Right ventricle myocardium superior (tissue), 1 donor: ENCODE results near the gene SRSF2. TPM values are rescaled to one million over a fixed set of nuclear protein-coding genes. Genes with fewer than 3 reads are reported as not detected.
A peak's percentile ranks its signal among the peaks of the same experiment; 100 is the strongest.

Experiments
- ATAC-seq: fragments of 200-7000 bp; cut with Tn5 transposase; one replicate; pipeline ENCODE4 v1.9.1; 2020; ENCODE audit warnings: mild to moderate bottlenecking; ENCODE audit not compliant: poor library complexity
- DNase-seq: peaks from one replicate; pipeline ENCODE4 v3.0.0-alpha.2; 2020
- intact Hi-C: fragments of 100-400 bp; cut with DNase I; formaldehyde crosslinking; loops from one replicate; pipeline ENCODE4 v1.11.2; 2022
- microRNA-seq: library from miRNA; unstranded; fragments of <30 nt; microRNA quantifications from one replicate; pipeline ENCODE4 v1.2.0, GENCODE V29; 2020
- total RNA-seq: library from RNA; stranded (reverse); fragmentation: NEBNext Ultra II Directional; extraction: Animal tissue kit (Norgen Biotek cat#: 25700); gene quantifications from one replicate; pipeline ENCODE4 v1.2.1, GENCODE V29; 2021
- donor health status: DM: no; HTN: yes; CAD: no; lungs with severe emphysema.

The SRSF2 gene
- total RNA-seq, 1 donor from 2014 or later: 61.2 TPM

DNA sequence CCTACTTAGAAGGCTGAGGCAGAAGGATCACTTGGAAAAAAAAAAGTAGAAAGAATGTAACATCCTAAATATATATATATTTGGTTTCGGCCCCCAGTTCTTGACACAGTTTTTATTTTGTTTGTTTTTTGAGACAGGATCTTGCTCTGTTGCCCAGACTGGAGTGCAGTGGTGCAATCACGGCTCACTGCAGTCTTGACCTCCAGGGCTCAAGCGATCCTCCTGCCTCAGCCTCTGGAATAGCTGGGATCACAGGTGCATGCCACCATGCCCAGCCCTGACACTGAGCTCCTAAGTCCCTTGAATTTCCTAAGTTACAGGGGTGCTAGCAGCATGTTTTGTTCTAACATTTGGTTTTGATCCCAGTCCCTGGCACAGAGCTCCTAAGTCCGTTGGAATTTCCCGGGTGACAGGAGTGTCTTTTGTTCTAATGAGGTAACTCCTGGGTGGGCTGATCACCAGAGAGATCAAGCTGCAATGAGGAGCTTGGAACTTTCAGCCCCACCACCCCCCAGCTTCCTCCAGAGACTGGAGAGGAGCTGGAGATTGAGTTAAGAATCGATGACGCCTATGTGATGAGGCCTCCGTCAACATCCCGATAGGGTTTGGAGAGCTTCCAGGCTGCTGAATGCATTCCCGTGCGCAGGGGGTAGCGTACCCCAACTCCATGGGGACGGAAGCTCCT, 46.4 kb downstream of the SRSF2 start:
- DNase-seq: peak; percentile 18
- no peak for ATAC-seq

DNA sequence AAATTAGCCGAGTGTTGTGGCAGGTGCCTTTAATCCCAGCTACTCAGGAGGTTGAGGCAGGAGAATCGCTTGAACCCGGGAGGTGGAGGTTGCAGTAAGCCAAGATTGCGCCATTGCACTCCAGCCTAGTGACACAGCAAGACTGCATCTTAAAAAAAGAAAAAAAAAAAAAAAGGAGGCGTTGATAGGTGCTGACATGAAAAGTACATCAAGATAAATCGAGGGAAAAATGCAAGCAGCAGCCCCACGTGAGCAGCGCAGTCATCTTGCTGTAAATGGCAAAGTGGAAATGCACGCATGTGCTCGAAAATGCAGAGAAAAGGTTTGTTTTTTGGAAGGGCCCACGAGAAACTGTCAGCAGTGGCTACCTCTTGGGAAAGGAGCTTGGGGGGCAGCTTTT, 47.3 kb downstream of the SRSF2 start:
- intact Hi-C loops: no loop called here

More for the DNA sequence above, 46.4 kb downstream of the SRSF2 start:
- intact Hi-C loops: no loop called here

DNA sequence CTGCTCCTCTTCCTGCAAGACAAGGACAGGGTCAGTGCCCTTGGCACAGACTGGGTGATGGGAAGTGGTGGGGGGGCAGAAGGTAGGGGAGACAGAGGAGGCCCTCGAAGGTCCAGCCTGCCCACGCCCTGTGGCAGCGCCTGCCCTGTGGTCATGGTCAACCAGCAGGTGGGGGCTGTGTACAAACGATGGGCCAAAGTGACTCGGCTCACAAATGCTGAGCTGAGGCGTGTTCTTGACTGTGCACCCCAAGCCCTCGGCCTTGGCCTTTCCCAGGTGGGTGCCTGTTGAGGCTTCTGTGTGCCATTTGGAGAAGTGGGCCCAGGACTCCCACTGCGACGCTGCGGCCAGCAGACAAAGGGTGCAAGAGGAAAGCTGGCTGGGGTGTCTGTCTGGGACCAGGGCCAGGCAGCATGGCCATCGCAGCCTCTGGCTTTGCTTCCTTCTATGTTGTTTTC, 48.9 kb downstream of the SRSF2 start:
- ATAC-seq: peak; percentile 10
- DNase-seq: peak; percentile 82
- intact Hi-C loops: no loop called here

More for the DNA sequence above, 47.3 kb downstream of the SRSF2 start:
- DNase-seq: no peak
- ATAC-seq: no peak

DNA sequence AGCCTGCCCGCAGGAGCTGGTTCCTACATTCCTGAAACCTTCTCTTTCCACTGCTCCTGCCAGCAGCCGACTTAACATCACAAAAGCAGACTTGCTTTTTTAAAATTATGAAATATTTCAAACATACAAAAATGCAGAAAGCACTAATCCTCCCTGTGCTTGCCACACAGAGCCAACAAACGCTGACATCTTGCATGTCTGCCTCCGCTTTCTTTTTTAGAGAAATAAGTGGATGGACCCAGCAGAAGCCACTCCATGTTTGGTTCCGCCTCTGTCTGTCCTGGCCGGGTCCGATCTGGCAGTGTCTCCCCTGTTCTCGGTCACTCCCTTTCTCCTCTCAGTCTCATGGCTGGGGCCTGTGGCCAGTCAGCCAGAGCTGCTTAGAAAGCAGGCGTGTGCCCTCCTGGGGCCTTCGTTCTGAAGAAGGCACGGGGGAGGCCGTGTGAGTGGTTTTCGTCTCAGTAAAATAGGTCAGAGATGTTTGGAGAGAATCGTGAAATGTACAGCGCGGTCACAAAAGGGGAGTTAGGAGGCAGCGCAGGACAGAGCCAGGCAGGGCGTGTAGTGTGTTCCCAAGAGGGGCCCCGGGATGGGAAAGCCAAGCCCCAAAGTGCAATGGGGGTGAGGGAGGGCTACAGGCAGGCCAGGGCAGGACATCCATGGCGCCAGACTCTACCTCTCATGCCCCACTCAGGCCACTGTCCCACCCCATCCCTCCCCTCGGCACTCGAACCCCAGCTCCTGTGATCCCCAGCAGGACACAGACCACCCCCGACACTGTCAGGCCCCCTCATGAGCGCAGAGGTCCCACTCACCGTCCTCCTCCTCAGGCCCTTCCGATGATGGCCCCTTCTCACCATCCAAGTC, 49.6 kb downstream of the SRSF2 start:
- DNase-seq (peak; percentile 88), ATAC-seq (peak; percentile 48)
- intact Hi-C loops: no loop called here

DNA sequence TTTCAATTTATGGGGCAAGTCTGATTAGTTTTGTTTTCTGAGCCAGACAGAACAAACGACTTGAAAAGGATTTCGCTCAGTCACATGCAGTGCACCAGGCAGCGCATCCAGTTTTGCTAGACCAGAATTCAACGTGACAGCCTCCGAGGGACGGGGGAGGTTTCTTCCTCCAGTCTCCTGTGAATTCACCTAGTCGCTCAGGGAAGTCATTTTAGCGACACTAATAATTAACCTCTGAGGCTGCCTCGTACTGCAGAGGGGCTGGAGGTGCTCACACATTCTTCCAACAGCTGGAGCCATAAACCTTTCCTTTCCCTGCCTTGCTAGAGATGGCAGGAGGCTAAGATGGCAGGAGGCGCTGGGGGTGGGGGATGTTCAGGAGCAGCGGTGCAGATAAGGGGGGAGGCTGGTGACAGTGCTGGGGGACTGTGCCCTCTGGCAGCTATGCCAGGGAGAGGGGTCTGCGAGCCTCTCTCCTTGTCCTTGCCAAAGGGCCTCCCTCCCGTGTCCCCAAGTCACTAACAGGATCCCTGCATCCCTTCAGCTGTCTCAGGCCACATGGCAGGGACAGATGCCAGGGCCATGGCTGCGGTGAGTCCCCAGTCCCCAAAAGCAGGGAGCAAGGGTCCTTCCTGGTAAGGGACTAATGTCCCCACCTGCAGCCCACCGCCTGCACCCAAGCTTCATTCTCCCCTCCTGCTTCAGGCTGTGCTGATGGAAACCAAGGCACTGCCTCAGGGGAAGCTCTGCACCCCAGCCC, 50.4 kb downstream of the SRSF2 start:
- intact Hi-C loops: no loop called here
- DNase-seq: peak; percentile 39
- no peak for ATAC-seq

DNA sequence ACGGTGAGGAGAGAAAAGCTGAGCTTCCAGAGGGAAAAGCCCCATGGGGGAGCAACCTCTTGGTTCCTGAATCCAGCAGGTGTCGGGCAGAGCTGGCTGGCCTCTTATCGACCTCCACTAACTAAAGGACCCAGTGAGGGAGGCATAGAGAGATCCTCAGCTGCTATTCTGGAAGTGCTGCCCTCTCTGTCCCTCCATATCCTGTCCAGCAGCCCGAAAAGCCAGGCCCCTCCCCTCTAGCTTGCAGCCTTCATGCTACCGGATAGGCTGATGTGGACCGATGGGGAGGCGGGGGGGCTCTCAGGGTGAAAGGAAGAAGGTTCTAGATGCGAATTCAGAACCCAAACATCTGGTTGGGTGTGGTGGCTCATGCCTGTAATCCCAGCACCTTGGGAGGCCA, 51.3 kb downstream of the SRSF2 start:
- DNase-seq (peak; percentile 63), ATAC-seq (no peak)
- intact Hi-C loops: no loop called here

DNA sequence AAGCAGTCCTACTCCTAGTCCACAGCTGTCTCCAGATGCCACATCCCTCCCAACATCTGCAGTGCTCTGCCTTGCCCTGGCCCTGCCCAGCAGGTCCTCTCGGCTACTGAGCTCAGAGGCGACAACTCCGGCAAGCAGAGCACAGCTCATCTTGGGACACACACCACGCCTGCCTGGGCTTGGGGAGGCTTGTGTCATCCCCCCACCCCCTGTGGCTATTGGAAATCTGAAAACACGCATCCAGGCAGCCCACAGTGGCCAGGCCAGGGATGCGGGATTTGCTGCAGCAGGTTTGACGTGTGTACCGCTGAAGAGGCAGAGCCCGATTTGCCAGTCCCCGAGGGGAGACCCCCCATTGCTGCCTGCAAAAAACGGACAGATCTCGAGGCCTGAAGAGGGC, 51.8 kb downstream of the SRSF2 start:
- DNase-seq: no peak
- no peak for ATAC-seq
- intact Hi-C loops: no loop called here

DNA sequence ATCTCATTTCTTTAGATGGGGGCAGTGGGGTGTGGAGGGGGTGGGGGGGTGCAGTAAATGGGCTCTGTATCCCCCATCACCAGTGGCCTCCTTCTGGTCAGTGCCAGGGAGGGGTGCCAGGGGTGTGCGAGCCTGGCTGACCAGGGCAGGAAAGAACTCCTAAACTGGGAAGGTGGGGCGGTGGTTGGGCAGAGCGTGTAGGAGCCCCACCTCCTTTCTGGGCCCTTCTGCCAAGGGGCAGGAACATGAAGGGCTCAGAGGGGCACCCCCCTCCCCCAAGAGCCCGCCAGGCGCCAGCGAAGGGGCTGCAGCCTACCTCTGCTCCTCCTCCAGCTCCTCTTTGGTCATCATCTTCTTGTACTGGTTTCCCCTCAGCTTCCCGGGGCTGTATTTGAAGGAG, 52.4 kb downstream of the SRSF2 start:
- DNase-seq: no peak
- intact Hi-C loops: loop anchor here (5.0 kb wide), 1 partner anchor 33 kb away; no protein-coding TSS in a partner anchor
- no peak for ATAC-seq

Small RNA genes lying within 50 kb of the gene (microRNA-seq; reads per million reads assigned to microRNA genes)
- gene MIR636: not detected

Other genes with a start within 250 kb of the SRSF2 start
- gene RHBDF2, start 235.9 kb downstream of the SRSF2 start, total RNA-seq: 15.4 TPM
- 34.2 TPM for gene CYGB, start 199.6 kb downstream of the SRSF2 start, total RNA-seq
- 4.0 TPM for gene PRCD, start 197.3 kb downstream of the SRSF2 start, total RNA-seq
- 6.1 TPM for gene ST6GALNAC2, start 151.5 kb downstream of the SRSF2 start, total RNA-seq
- gene ST6GALNAC1, start 93.6 kb downstream of the SRSF2 start, total RNA-seq: 2.8 TPM
- 336 TPM for gene MXRA7, start 26.4 kb downstream of the SRSF2 start, total RNA-seq
- 63.1 TPM for gene JMJD6, start 10.7 kb downstream of the SRSF2 start, total RNA-seq
- gene METTL23, start 10.5 kb downstream of the SRSF2 start, total RNA-seq: 19.0 TPM
- 23.3 TPM for gene MFSD11, start 788 bp upstream of the SRSF2 start, total RNA-seq
- gene MGAT5B, start 131.1 kb upstream of the SRSF2 start, total RNA-seq: not detected